ENCODE results near the gene SLIT3. TPM values are rescaled to one million over a fixed set of nuclear protein-coding genes. Genes with fewer than 3 reads are reported as not detected.
"Not testable (repeated sequence)": the region's sequence is repeated elsewhere in the genome, so short reads cannot be mapped to it uniquely, and the experiment has no call there.

The SLIT3 gene
- total and polyA plus RNA-seq, 5 donors from 2014 or later = not detected

DNA sequence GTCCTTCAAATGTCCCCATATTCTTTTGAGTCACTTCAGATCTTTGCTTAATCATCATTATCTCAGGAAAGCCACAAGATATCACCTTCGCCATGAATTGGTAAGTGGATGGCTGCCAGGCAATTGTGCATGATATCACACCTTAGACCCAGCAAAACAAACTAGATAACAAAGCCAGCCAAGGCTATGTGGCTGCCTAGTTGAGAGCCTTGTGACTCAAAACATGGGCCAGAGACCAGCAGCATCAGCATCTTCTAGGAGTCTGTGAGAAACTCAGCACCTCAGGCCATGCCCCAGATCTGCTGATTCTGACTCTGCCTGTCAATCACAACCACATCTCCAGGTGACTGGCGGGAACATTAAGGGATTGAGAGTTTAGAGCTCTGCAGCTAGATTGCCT, 82.8 kb downstream of the SLIT3 start:
- Mint-ChIP-seq H3K9me3 (peaks cover 0 to 4% (median 0%) of the 10 kb centered on the region in 7 donors), H3K27ac (no peak overlapping the region), H3K4me1 (no peaks in the 10 kb centered on the region), H3K4me3 (no peak overlapping the region), H3K36me3 (no peaks in the 10 kb centered on the region), H3K27me3 (peaks cover 9% of the 10 kb centered on the region)
- Histone ChIP-seq H3K27me3 (ENCODE audit: control insufficient read depth, insufficient read depth, low read length) (peaks cover 1% of the 10 kb centered on the region), H3K4me1 (ENCODE audit: control insufficient read depth, insufficient read depth, low read length, poor library complexity, severe bottlenecking) (no peaks in the 10 kb centered on the region), H3K27ac (ENCODE audit: insufficient read depth, low read length, poor library complexity, severe bottlenecking) (no peak overlapping the region), H3K36me3 (ENCODE audit: control insufficient read depth, insufficient read depth, low read length) (no peaks in the 10 kb centered on the region), H3K4me3 (ENCODE audit: low read depth, low read length) (no peak overlapping the region), H3K9me3 (ENCODE audit: control insufficient read depth in 2 of 2, low read length in 2 of 2) (no peaks in the 10 kb centered on the region)
- no peak for DNase-seq
- no peak for ATAC-seq (ENCODE audit: low read depth in 2 of 2)

DNA sequence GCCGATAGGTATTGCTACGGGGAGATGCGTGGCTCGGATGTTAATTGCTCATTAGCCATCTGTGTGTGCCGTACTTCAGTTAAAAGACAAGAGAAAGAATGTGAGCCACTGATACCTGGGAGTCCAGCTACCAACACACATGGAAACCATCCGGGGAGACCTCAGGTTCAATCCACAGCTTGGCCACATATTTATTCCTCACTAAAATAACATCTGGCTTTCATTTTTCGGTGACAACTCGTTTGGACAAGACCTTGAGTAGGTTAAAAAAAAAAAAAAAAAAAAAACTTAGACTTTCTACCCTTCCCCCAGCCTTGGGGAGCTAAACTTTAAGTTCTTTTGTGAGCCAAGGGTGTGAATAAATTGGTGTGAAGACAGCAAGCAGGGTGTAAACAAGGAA, 84.1 kb downstream of the SLIT3 start:
- H3K27me3 Mint-ChIP-seq = peaks cover 9% of the 10 kb centered on the region
- no peak overlapping the region for H3K27ac Mint-ChIP-seq
- H3K4me1 Mint-ChIP-seq = no peaks in the 10 kb centered on the region
- DNase-seq (no peak), ATAC-seq (ENCODE audit: low read depth in 2 of 2) (no peak)
- no peak overlapping the region for H3K4me3 ChIP-seq (ENCODE audit: low read depth, low read length)
- peaks cover 1% of the 10 kb centered on the region for H3K27me3 ChIP-seq (ENCODE audit: control insufficient read depth, insufficient read depth, low read length)
- peaks cover 0 to 6% (median 2%) of the 10 kb centered on the region in 7 donors for H3K9me3 Mint-ChIP-seq
- H3K36me3 Mint-ChIP-seq = no peaks in the 10 kb centered on the region
- no peak overlapping the region for H3K4me3 Mint-ChIP-seq
- H3K27ac ChIP-seq (ENCODE audit: insufficient read depth, low read length, poor library complexity, severe bottlenecking) = no peak overlapping the region
- no peaks in the 10 kb centered on the region for H3K4me1 ChIP-seq (ENCODE audit: control insufficient read depth, insufficient read depth, low read length, poor library complexity, severe bottlenecking)
- no peaks in the 10 kb centered on the region for H3K36me3 ChIP-seq (ENCODE audit: control insufficient read depth, insufficient read depth, low read length)
- H3K9me3 ChIP-seq (ENCODE audit: control insufficient read depth in 2 of 2, low read length in 2 of 2) = no peaks in the 10 kb centered on the region

DNA sequence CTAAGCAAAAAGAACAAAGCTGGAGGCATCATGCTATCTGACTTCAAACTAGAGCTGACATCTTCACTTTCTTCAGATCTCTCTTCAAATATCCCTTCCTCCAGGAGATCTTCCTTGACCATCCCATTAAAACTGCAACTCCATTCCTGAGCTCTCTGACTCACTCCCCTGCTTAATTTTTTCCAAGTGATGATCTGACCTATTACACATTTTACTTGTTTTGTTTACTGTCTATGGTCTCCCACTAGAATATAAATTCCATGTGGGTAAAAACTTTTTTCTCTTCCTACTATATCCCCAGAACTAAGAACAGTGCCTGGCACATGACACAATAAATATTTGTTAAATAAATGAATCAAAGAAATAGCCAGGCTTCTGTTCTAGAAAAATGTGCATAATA, 87.5 kb downstream of the SLIT3 start:
- H3K9me3 Mint-ChIP-seq = peaks cover 0 to 14% (median 6%) of the 10 kb centered on the region in 7 donors
- no peak overlapping the region for H3K27ac ChIP-seq (ENCODE audit: insufficient read depth, low read length, poor library complexity, severe bottlenecking)
- no peaks in the 10 kb centered on the region for H3K4me1 Mint-ChIP-seq
- no peak overlapping the region for H3K4me3 Mint-ChIP-seq
- DNase-seq (no peak), ATAC-seq (ENCODE audit: low read depth in 2 of 2) (no peak)
- no peak overlapping the region for H3K27ac Mint-ChIP-seq
- no peak overlapping the region for H3K4me3 ChIP-seq (ENCODE audit: low read depth, low read length)
- no peaks in the 10 kb centered on the region for H3K36me3 ChIP-seq (ENCODE audit: control insufficient read depth, insufficient read depth, low read length)
- no peaks in the 10 kb centered on the region for H3K9me3 ChIP-seq (ENCODE audit: control insufficient read depth in 2 of 2, low read length in 2 of 2)
- H3K36me3 Mint-ChIP-seq = no peaks in the 10 kb centered on the region
- H3K4me1 ChIP-seq (ENCODE audit: control insufficient read depth, insufficient read depth, low read length, poor library complexity, severe bottlenecking) = no peaks in the 10 kb centered on the region
- peaks cover 5% of the 10 kb centered on the region for H3K27me3 Mint-ChIP-seq
- peaks cover 1% of the 10 kb centered on the region for H3K27me3 ChIP-seq (ENCODE audit: control insufficient read depth, insufficient read depth, low read length)

DNA sequence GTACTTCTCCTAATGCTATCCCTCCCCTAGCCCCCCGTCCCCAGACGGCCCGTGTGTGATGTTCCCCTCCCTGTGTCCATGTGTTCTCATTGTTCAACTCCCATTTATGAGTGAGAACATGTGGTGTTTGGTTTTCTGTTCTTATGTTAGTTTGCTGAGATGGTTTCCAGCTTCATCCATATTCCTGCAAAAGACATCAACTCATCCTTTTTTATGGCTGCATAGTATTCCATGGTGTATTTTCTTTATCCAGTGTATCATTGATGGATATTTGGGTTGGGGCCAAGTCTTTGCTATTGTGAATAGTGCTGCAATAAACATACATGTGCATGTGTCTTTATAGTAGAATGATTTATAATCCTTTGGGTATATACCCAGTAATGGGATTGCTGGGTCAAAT, 89.2 kb downstream of the SLIT3 start:
- not testable (repeated sequence) for H3K27me3 ChIP-seq (ENCODE audit: control insufficient read depth, insufficient read depth, low read length); H3K27me3 Mint-ChIP-seq; H3K4me1 ChIP-seq (ENCODE audit: control insufficient read depth, insufficient read depth, low read length, poor library complexity, severe bottlenecking); H3K36me3 Mint-ChIP-seq; DNase-seq; ATAC-seq (ENCODE audit: low read depth in 2 of 2); H3K27ac Mint-ChIP-seq; H3K36me3 ChIP-seq (ENCODE audit: control insufficient read depth, insufficient read depth, low read length); H3K4me3 Mint-ChIP-seq; H3K4me1 Mint-ChIP-seq; H3K4me3 ChIP-seq (ENCODE audit: low read depth, low read length); H3K9me3 ChIP-seq (ENCODE audit: control insufficient read depth in 2 of 2, low read length in 2 of 2); H3K27ac ChIP-seq (ENCODE audit: insufficient read depth, low read length, poor library complexity, severe bottlenecking)
- peaks cover 0 to 14% (median 6%) of the 10 kb centered on the region in 7 donors for H3K9me3 Mint-ChIP-seq

DNA sequence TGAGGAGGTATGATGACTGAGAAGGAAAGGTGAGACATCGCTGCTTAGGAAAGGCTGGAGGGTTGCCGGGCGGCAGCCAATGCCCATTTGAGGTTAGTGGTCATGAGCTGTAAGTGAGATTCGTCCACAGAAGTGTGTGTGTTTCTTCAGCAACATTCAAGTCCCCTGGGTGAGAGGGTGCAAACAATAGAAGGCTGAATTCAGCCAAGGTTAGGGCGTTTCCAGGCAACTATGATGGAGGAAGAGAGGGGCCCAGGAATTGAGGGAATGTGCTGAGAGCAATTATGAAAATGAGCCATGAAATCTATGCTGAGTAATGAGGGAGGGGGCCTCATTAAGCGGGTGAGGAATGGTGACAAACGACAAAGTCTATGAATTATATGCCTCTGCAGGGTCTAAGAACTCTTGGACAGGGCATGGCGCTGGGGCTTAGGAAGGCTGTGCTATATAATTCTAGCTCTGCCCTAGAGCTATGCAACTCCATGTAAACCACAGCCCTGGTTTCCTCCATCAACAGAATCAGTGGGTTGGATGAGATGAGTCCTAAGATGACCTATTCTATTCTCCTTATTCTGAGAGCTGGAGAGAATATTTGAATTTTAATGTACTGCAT, 96.0 kb downstream of the SLIT3 start:
- no peaks in the 10 kb centered on the region for H3K36me3 Mint-ChIP-seq
- DNase-seq (no peak), ATAC-seq (ENCODE audit: low read depth in 2 of 2) (no peak)
- H3K4me3 ChIP-seq (ENCODE audit: low read depth, low read length) = no peak overlapping the region
- H3K4me1 ChIP-seq (ENCODE audit: control insufficient read depth, insufficient read depth, low read length, poor library complexity, severe bottlenecking) = no peaks in the 10 kb centered on the region
- no peak overlapping the region for H3K27ac Mint-ChIP-seq
- H3K4me1 Mint-ChIP-seq = peaks cover 0 to 5% (median 0%) of the 10 kb centered on the region in 4 donors
- H3K9me3 ChIP-seq (ENCODE audit: control insufficient read depth in 2 of 2, low read length in 2 of 2) = no peaks in the 10 kb centered on the region
- no peak overlapping the region for H3K27ac ChIP-seq (ENCODE audit: insufficient read depth, low read length, poor library complexity, severe bottlenecking)
- H3K36me3 ChIP-seq (ENCODE audit: control insufficient read depth, insufficient read depth, low read length) = no peaks in the 10 kb centered on the region
- no peak overlapping the region for H3K4me3 Mint-ChIP-seq
- H3K9me3 Mint-ChIP-seq = peaks cover 0 to 10% (median 5%) of the 10 kb centered on the region in 7 donors
- H3K27me3 Mint-ChIP-seq = no peaks in the 10 kb centered on the region
- no peaks in the 10 kb centered on the region for H3K27me3 ChIP-seq (ENCODE audit: control insufficient read depth, insufficient read depth, low read length)

DNA sequence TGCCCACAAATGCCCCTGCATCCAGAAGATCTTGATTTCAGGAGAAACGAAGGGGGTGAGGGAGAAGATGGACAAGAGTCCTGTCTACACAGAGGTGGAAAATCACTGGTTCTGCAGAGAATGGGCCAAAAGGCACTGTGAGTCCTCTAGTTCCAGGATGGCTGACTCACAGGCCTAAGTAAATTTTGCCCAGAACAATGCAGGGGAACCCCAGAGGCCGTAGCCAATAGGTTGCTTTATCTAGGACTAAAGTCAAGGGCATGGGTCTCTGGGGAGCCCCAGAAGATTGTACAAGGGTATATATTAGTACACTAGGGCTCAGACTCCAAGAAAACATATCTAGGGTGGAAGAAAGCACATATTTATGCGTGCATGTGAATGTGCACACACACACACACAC, 98.0 kb downstream of the SLIT3 start:
- H3K27ac ChIP-seq (ENCODE audit: insufficient read depth, low read length, poor library complexity, severe bottlenecking) = no peak overlapping the region
- no peak overlapping the region for H3K4me3 ChIP-seq (ENCODE audit: low read depth, low read length)
- DNase-seq = no peak
- Mint-ChIP-seq H3K9me3 (peaks cover 0 to 12% (median 3%) of the 10 kb centered on the region in 7 donors), H3K4me1 (peaks cover 0 to 5% (median 0%) of the 10 kb centered on the region in 4 donors), H3K36me3 (no peaks in the 10 kb centered on the region), H3K27me3 (no peaks in the 10 kb centered on the region), H3K27ac (no peak overlapping the region), H3K4me3 (no peak overlapping the region)
- H3K9me3 ChIP-seq (ENCODE audit: control insufficient read depth in 2 of 2, low read length in 2 of 2) = no peaks in the 10 kb centered on the region
- H3K27me3 ChIP-seq (ENCODE audit: control insufficient read depth, insufficient read depth, low read length) = no peaks in the 10 kb centered on the region
- ATAC-seq (ENCODE audit: low read depth in 2 of 2) = no peak
- no peaks in the 10 kb centered on the region for H3K36me3 ChIP-seq (ENCODE audit: control insufficient read depth, insufficient read depth, low read length)
- no peaks in the 10 kb centered on the region for H3K4me1 ChIP-seq (ENCODE audit: control insufficient read depth, insufficient read depth, low read length, poor library complexity, severe bottlenecking)

DNA sequence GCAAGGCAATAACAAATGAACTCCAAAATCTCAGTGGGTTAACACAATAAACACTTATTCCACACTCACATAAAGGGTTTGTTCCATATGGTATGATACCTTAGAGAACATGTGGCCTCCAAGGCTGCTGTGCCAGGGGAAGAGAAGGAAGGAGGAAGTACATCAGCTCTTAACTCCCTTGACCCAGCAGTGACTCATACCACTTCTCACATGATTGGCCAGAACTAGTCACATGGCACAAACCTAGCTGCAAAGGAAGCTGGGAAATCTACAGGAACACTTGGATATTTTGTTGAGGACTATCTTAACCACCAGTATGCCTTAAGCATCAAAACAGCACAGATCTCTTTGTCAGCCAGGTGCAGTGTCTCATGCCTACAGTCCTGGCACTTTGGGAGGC, 99.3 kb downstream of the SLIT3 start:
- Mint-ChIP-seq H3K27me3 (no peaks in the 10 kb centered on the region), H3K9me3 (peaks cover 0 to 12% (median 3%) of the 10 kb centered on the region in 7 donors), H3K4me1 (peaks cover 0 to 5% (median 0%) of the 10 kb centered on the region in 4 donors), H3K4me3 (no peak overlapping the region), H3K27ac (no peak overlapping the region), H3K36me3 (no peaks in the 10 kb centered on the region)
- DNase-seq = no peak
- Histone ChIP-seq H3K27ac (ENCODE audit: insufficient read depth, low read length, poor library complexity, severe bottlenecking) (no peak overlapping the region), H3K36me3 (ENCODE audit: control insufficient read depth, insufficient read depth, low read length) (no peaks in the 10 kb centered on the region), H3K4me1 (ENCODE audit: control insufficient read depth, insufficient read depth, low read length, poor library complexity, severe bottlenecking) (no peaks in the 10 kb centered on the region), H3K9me3 (ENCODE audit: control insufficient read depth in 2 of 2, low read length in 2 of 2) (no peaks in the 10 kb centered on the region), H3K27me3 (ENCODE audit: control insufficient read depth, insufficient read depth, low read length) (no peaks in the 10 kb centered on the region), H3K4me3 (ENCODE audit: low read depth, low read length) (no peak overlapping the region)
- no peak for ATAC-seq (ENCODE audit: low read depth in 2 of 2)

DNA sequence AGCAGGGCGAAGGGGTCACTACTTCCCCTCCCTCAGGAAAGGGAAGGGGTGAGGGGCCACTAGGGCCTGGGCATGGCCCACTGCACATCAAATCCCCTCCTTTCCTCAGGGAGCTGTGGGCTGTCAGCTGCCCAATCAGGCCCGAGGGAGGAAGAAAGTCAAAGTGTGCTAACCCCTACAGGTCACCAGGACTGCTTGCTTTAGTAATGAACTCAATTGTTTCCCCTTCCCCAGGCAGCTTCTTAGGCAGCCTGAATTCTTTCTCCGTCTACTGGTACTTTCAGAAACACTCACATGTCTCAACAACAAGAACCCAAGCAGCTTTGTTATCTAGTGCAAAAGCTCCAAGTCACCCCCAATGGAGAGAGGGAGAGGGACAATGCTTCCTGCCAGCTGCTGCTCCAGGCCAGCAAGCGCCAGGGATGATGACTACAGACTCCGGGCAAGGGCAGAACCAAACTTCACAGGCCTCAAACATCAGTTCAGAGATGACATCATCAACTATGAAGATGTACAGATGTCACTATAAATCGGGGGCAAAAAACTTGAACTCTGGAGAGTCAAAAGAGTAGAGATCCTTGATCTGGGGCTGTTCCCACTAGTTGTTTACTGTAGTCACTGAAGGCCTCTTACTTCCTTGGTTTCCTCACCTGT, 100.7 kb downstream of the SLIT3 start:
- no peak for ATAC-seq (ENCODE audit: low read depth in 2 of 2)
- no peak for DNase-seq
- Histone ChIP-seq H3K4me1 (ENCODE audit: control insufficient read depth, insufficient read depth, low read length, poor library complexity, severe bottlenecking) (no peaks in the 10 kb centered on the region), H3K9me3 (ENCODE audit: control insufficient read depth in 2 of 2, low read length in 2 of 2) (no peaks in the 10 kb centered on the region), H3K36me3 (ENCODE audit: control insufficient read depth, insufficient read depth, low read length) (no peaks in the 10 kb centered on the region), H3K4me3 (ENCODE audit: low read depth, low read length) (no peak overlapping the region), H3K27ac (ENCODE audit: insufficient read depth, low read length, poor library complexity, severe bottlenecking) (no peak overlapping the region), H3K27me3 (ENCODE audit: control insufficient read depth, insufficient read depth, low read length) (no peaks in the 10 kb centered on the region)
- Mint-ChIP-seq H3K4me3 (no peak overlapping the region), H3K27ac (peak overlapping the region in 1 of 3 donors; percentile 65), H3K4me1 (no peaks in the 10 kb centered on the region), H3K36me3 (no peaks in the 10 kb centered on the region), H3K27me3 (no peaks in the 10 kb centered on the region), H3K9me3 (peaks cover 0 to 12% (median 2%) of the 10 kb centered on the region in 7 donors)

All from CD4-positive, CD25-positive, alpha-beta regulatory T cell (primary cell).